WTC11 (cell line): ENCODE data around the gene SDE2. TPM values are rescaled to one million over a fixed set of nuclear protein-coding genes. Genes with fewer than 3 reads are reported as not detected.

Experiments used
- ATAC-seq: fragments of 200-7000 bp; cut with Tn5 transposase; 2 replicates; pipeline ENCODE4 v1.10.0; 2021; ENCODE audit warnings: mild to moderate bottlenecking, moderate library complexity
- CTCF ChIA-PET: fragments of 300-600 bp; sonication (Branson Sonifier 250); formaldehyde crosslinking; loops from one replicate; lab custom pipeline; 2021; ENCODE audit warnings: antibody characterized with exemption; lab: Charles Lee
- POLR2A ChIA-PET: fragments of 350-600 bp; sonication (Branson Sonifier 250); formaldehyde crosslinking; loops from one replicate; lab custom pipeline; 2021; ENCODE audit warnings: antibody characterized with exemption; lab: Charles Lee
- DNase-seq: peaks from one replicate; pipeline ENCODE4 v3.0.0; 2021; ENCODE audit warnings: low spot score
- H3K27ac Mint-ChIP-seq: 2 replicates; pipeline ENCODE4 v1.8.0; 2021; ENCODE audit warnings: mixed read lengths
- H3K27me3 Mint-ChIP-seq: 2 replicates; pipeline ENCODE4 v1.8.0; 2021; ENCODE audit warnings: low read depth, mild to moderate bottlenecking, moderate library complexity, mixed read lengths
- H3K36me3 Mint-ChIP-seq: 2 replicates; pipeline ENCODE4 v1.8.0; 2021; ENCODE audit warnings: mixed read lengths
- H3K4me1 Mint-ChIP-seq: 2 replicates; pipeline ENCODE4 v1.8.0; 2022; ENCODE audit warnings: mixed read lengths
- H3K4me3 Mint-ChIP-seq: 2 replicates; pipeline ENCODE4 v1.8.0; 2021; ENCODE audit warnings: mild to moderate bottlenecking, moderate library complexity, mixed read lengths
- H3K9me3 Mint-ChIP-seq: 2 replicates; pipeline ENCODE4 v1.8.0; 2021; ENCODE audit warnings: mixed read lengths
- AR ChIP-seq: fragments of 250-450 bp; sonication (Bioruptor Pico); IDR thresholded peaks from 2 replicates; pipeline ENCODE4 v1.9.0; 2021; ENCODE audit warnings: mild to moderate bottlenecking
- ATF3 ChIP-seq: sonication (generic); formaldehyde crosslinking; conservative IDR thresholded peaks from 2 replicates; pipeline ENCODE4 v1.8.1; 2022; ENCODE audit warnings: mild to moderate bottlenecking, missing genetic modification reagents
- CREM ChIP-seq: sonication (generic); formaldehyde crosslinking; IDR thresholded peaks from 2 replicates; pipeline ENCODE4 v1.8.1; 2022; ENCODE audit warnings: mild to moderate bottlenecking, missing genetic modification reagents, moderate library complexity
- E2F1 ChIP-seq: sonication (generic); formaldehyde crosslinking; IDR thresholded peaks from 2 replicates; pipeline ENCODE4 v1.8.0; 2022; ENCODE audit warnings: mild to moderate bottlenecking, missing genetic modification reagents
- E2F4 ChIP-seq: sonication (generic); formaldehyde crosslinking; IDR thresholded peaks from 2 replicates; pipeline ENCODE4 v1.8.1; 2022; ENCODE audit warnings: low read depth, mild to moderate bottlenecking, moderate library complexity, missing genetic modification reagents, borderline replicate concordance
- ELF4 ChIP-seq: sonication (generic); formaldehyde crosslinking; IDR thresholded peaks from 2 replicates; pipeline ENCODE4 v1.8.1; 2022; ENCODE audit warnings: low read depth, mild to moderate bottlenecking, moderate library complexity, missing genetic modification reagents
- GABPB1 ChIP-seq: sonication (generic); formaldehyde crosslinking; IDR thresholded peaks from 2 replicates; pipeline ENCODE4 v1.8.1; 2023; ENCODE audit warnings: mild to moderate bottlenecking, missing genetic modification reagents
- IRF2 ChIP-seq: sonication (generic); formaldehyde crosslinking; IDR thresholded peaks from 2 replicates; pipeline ENCODE4 v1.8.0; 2022; ENCODE audit warnings: low read depth, missing genetic modification reagents, borderline replicate concordance
- NFE2L1 ChIP-seq: sonication (generic); formaldehyde crosslinking; IDR thresholded peaks from 2 replicates; pipeline ENCODE4 v1.8.1; 2023; ENCODE audit warnings: missing genetic modification reagents
- NR1H2 ChIP-seq: sonication (generic); formaldehyde crosslinking; IDR thresholded peaks from 2 replicates; pipeline ENCODE4 v1.9.0; 2021; ENCODE audit warnings: mild to moderate bottlenecking, moderate library complexity, missing genetic modification reagents
- PRRX2 ChIP-seq: fragments of 250-450 bp; sonication (Bioruptor Pico); IDR thresholded peaks from 2 replicates; pipeline ENCODE4 v1.8.0; 2021; ENCODE audit warnings: mild to moderate bottlenecking
- SMAD4 ChIP-seq: sonication (generic); formaldehyde crosslinking; IDR thresholded peaks from 2 replicates; pipeline ENCODE4 v1.8.0; 2022; ENCODE audit warnings: mild to moderate bottlenecking, missing genetic modification reagents
- SOX15 ChIP-seq: fragments of 250-450 bp; sonication (Bioruptor Pico); IDR thresholded peaks from 2 replicates; pipeline ENCODE4 v1.9.0; 2021; ENCODE audit warnings: mild to moderate bottlenecking
- TP53 ChIP-seq: sonication (generic); formaldehyde crosslinking; IDR thresholded peaks from 2 replicates; pipeline ENCODE4 v1.8.1; 2023; ENCODE audit warnings: mild to moderate bottlenecking, missing genetic modification reagents
- USF1 ChIP-seq: sonication (generic); formaldehyde crosslinking; IDR thresholded peaks from 2 replicates; pipeline ENCODE4 v1.8.0; 2022; ENCODE audit warnings: mild to moderate bottlenecking, missing genetic modification reagents
- ZNF281 ChIP-seq: sonication (generic); formaldehyde crosslinking; IDR thresholded peaks from 2 replicates; pipeline ENCODE4 v1.8.0; 2023; ENCODE audit warnings: mild to moderate bottlenecking, missing genetic modification reagents
- ZNF512 ChIP-seq: sonication (generic); formaldehyde crosslinking; IDR thresholded peaks from 2 replicates; pipeline ENCODE4 v1.8.1; 2022; ENCODE audit warnings: missing genetic modification reagents, borderline replicate concordance
- total RNA-seq: library from RNA; stranded (reverse); gene quantifications from 3 replicates; pipeline ENCODE4 v1.2.3, GENCODE V29; 2021
- TF ChIP-seq, protein P1 (sequence below): fragments of 200-600 bp; IDR thresholded peaks from 2 replicates; pipeline ENCODE4 v1.8.0; 2022; ENCODE audit warnings: antibody characterized with exemption
- TF ChIP-seq, protein P2 (sequence below): fragments of 250-450 bp; sonication (Bioruptor Pico); IDR thresholded peaks from 2 replicates; pipeline ENCODE4 v1.9.0; 2021; ENCODE audit warnings: mild to moderate bottlenecking

The SDE2 gene
- total RNA-seq, 1 experiment from 2014 or later, result 17.2 TPM

DNA sequence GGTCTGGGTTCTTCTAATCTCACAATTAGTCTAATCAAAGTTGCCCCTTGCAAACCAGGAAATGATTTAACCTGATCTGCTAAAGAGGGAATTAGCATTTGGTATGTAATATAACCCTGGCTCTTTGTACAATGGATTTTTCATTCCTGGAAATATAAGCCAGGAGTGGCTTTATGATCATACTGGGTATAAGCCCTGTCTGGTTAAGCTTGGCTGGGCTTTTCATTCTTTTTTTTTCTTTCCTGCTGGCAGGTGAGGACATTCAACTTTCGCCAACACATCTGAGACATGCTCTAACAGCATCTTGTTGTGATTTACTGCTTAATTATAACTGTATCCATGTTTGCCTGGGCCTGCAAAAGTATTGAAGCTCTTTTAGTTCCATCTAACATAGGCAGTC, 20.4 kb upstream of the SDE2 start:
- Mint-ChIP-seq H3K9me3 (no peaks in the 10 kb centered on the region), H3K36me3 (no peaks in the 10 kb centered on the region), H3K4me1 (0 out of 2 replicates have a peak, but pooled peaks cover 3% of the 10 kb centered on the region), H3K27me3 (no peaks in the 10 kb centered on the region), H3K27ac (no peak overlapping the region), H3K4me3 (no peak overlapping the region)
- DNase-seq (no peak), ATAC-seq (no peak)
- TF ChIP-seq PRRX2 (CRISPR knock-in tag), result no peak
- TF ChIP-seq, protein P1, sequence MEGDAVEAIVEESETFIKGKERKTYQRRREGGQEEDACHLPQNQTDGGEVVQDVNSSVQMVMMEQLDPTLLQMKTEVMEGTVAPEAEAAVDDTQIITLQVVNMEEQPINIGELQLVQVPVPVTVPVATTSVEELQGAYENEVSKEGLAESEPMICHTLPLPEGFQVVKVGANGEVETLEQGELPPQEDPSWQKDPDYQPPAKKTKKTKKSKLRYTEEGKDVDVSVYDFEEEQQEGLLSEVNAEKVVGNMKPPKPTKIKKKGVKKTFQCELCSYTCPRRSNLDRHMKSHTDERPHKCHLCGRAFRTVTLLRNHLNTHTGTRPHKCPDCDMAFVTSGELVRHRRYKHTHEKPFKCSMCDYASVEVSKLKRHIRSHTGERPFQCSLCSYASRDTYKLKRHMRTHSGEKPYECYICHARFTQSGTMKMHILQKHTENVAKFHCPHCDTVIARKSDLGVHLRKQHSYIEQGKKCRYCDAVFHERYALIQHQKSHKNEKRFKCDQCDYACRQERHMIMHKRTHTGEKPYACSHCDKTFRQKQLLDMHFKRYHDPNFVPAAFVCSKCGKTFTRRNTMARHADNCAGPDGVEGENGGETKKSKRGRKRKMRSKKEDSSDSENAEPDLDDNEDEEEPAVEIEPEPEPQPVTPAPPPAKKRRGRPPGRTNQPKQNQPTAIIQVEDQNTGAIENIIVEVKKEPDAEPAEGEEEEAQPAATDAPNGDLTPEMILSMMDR, result no peak
- TF ChIP-seq, protein P2, sequence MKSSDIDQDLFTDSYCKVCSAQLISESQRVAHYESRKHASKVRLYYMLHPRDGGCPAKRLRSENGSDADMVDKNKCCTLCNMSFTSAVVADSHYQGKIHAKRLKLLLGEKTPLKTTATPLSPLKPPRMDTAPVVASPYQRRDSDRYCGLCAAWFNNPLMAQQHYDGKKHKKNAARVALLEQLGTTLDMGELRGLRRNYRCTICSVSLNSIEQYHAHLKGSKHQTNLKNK, result no peak
- no peak for TF ChIP-seq NR1H2 (CRISPR knock-in tag)
- no peak for TF ChIP-seq ZNF512 (CRISPR knock-in tag)
- no peak for TF ChIP-seq ATF3 (CRISPR knock-in tag)
- TF ChIP-seq E2F4 (CRISPR knock-in tag), result no peak
- no peak for TF ChIP-seq GABPB1 (CRISPR knock-in tag)
- no peak for TF ChIP-seq NFE2L1 (CRISPR knock-in tag)
- no peak for TF ChIP-seq AR
- no peak for TF ChIP-seq E2F1 (CRISPR knock-in tag)
- no peak for TF ChIP-seq TP53
- TF ChIP-seq ELF4 (CRISPR knock-in tag), result no peak
- TF ChIP-seq SOX15 (CRISPR knock-in tag), result no peak
- no peak for TF ChIP-seq SMAD4 (CRISPR knock-in tag)
- TF ChIP-seq IRF2 (CRISPR knock-in tag), result no peak
- TF ChIP-seq ZNF281 (CRISPR knock-in tag), result no peak
- no peak for TF ChIP-seq USF1 (CRISPR knock-in tag)
- no peak for TF ChIP-seq CREM
- POLR2A ChIA-PET, result no interaction called here
- CTCF ChIA-PET, result interaction anchor here (1.1 kb wide), 1 partner anchor 32 kb away, joined by 3 read pairs; no protein-coding TSS in a partner anchor
